ENCODE results near the gene PIGN. TPM values are rescaled to one million over a fixed set of nuclear protein-coding genes. Genes with fewer than 3 reads are reported as not detected.
"Not testable (repeated sequence)": the region's sequence is repeated elsewhere in the genome, so short reads cannot be mapped to it uniquely, and the experiment has no call there.

The PIGN gene
- total RNA-seq, 3 donors from 2014 or later: 33.1 to 67.2 (median 47.9) TPM

GRCh38 chr18:62037989-62038778 lies 148.7 kb downstream of the PIGN start:
- TF ChIP-seq POLR2A (IDR thresholded peaks at IDR 0.05): no peak
- no peak for TF ChIP-seq CTCF (IDR thresholded peaks at IDR 0.05)
- no peak for TF ChIP-seq POLR2AphosphoS5 (IDR thresholded peaks at IDR 0.05)
- Histone ChIP-seq H3K27ac (no peak overlapping the region), H3K27me3 (no peaks in the 10 kb centered on the region), H3K36me3 (no peaks in the 10 kb centered on the region), H3K9me3 (no peaks in the 10 kb centered on the region), H3K4me1 (no peaks in the 10 kb centered on the region), H3K4me3 (no peak overlapping the region)
- intact Hi-C loops (cut with DNase I; ENCODE audit: low total_unique reads): no loop called here
- no peak for DNase-seq (ENCODE audit: low spot score in 2 of 2)

- TF ChIP-seq POLR2A (IDR thresholded peaks at IDR 0.05): no peak
- TF ChIP-seq POLR2AphosphoS5 (IDR thresholded peaks at IDR 0.05): no peak
- no peak for TF ChIP-seq CTCF (IDR thresholded peaks at IDR 0.05)
- intact Hi-C loops (cut with DNase I; ENCODE audit: low total_unique reads): no loop called here
- Histone ChIP-seq H3K27ac (no peak overlapping the region), H3K27me3 (no peaks in the 10 kb centered on the region), H3K9me3 (no peaks in the 10 kb centered on the region), H3K4me3 (no peak overlapping the region), H3K36me3 (no peaks in the 10 kb centered on the region), H3K4me1 (no peaks in the 10 kb centered on the region)
- no peak for DNase-seq (ENCODE audit: low spot score in 2 of 2)
These were observed 149.7 kb downstream of the PIGN start for GRCh38 chr18:62037012-62037742.

DNA sequence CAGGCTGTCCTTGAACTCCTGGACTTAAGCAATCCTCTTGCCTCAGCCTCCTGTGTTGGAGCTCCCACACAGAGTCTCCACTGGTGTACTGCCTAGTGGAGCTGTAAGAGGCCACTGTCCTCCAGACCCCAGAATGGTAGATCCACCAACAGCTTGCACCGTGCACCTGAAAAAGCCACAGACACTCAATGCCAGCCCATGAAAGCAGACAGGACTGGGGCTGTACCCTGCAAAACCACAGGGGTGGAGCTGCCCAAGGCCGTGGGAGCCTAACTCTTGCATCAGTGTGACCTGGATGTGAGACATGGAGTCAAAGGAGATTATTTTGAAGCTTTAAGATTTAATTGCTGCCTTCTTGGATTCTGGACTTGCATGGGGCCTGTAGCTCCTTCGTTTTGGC lies 152.6 kb downstream of the PIGN start:
- H3K4me3 ChIP-seq; H3K27me3 ChIP-seq; DNase-seq (ENCODE audit: low spot score in 2 of 2); H3K4me1 ChIP-seq; intact Hi-C loops (cut with DNase I; ENCODE audit: low total_unique reads); H3K27ac ChIP-seq; H3K9me3 ChIP-seq; H3K36me3 ChIP-seq: not testable (repeated sequence)

GRCh38 chr18:62033756-62034155 lies 153.1 kb downstream of the PIGN start:
- no peaks in the 10 kb centered on the region for H3K9me3 ChIP-seq
- no peaks in the 10 kb centered on the region for H3K36me3 ChIP-seq
- H3K4me1 ChIP-seq: no peaks in the 10 kb centered on the region
- intact Hi-C loops (cut with DNase I; ENCODE audit: low total_unique reads): no loop called here
- no peak overlapping the region for H3K27ac ChIP-seq
- no peaks in the 10 kb centered on the region for H3K27me3 ChIP-seq
- no peak for DNase-seq (ENCODE audit: low spot score in 2 of 2)
- H3K4me3 ChIP-seq: no peak overlapping the region
- no peak for TF ChIP-seq CTCF (IDR thresholded peaks at IDR 0.05)
- TF ChIP-seq POLR2A (IDR thresholded peaks at IDR 0.05): no peak
- TF ChIP-seq POLR2AphosphoS5 (IDR thresholded peaks at IDR 0.05): no peak

DNA sequence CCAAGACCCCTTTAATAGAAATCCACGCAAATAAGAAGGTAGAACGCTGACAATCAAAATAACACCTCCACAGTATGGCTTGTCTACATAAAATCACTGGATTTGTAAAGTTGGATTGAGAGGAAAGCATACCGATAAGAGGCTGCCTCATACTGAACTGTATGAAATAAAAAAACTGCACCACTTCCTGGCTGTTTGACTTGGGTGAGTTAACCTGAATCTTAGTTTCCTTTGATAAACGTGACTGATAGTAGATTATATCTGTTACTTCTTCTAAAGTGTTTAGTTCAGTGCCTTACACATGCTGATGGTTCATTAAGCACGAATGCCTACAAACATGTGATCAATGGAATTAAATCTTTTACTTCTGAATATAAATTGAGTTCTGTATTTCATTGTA lies 153.6 kb downstream of the PIGN start:
- Histone ChIP-seq H3K27me3 (no peaks in the 10 kb centered on the region), H3K9me3 (no peaks in the 10 kb centered on the region), H3K36me3 (no peaks in the 10 kb centered on the region), H3K4me3 (no peak overlapping the region), H3K27ac (no peak overlapping the region), H3K4me1 (no peaks in the 10 kb centered on the region)
- TF ChIP-seq POLR2AphosphoS5 (IDR thresholded peaks at IDR 0.05) (no peak), POLR2A (IDR thresholded peaks at IDR 0.05) (no peak), CTCF (IDR thresholded peaks at IDR 0.05) (no peak)
- intact Hi-C loops (cut with DNase I; ENCODE audit: low total_unique reads): no loop called here
- DNase-seq (ENCODE audit: low spot score in 2 of 2): no peak

Data from breast epithelium (tissue), 4 donors.